Measurements from ENCODE around the gene TLCD3A.

TLCD3A gene

DNA sequence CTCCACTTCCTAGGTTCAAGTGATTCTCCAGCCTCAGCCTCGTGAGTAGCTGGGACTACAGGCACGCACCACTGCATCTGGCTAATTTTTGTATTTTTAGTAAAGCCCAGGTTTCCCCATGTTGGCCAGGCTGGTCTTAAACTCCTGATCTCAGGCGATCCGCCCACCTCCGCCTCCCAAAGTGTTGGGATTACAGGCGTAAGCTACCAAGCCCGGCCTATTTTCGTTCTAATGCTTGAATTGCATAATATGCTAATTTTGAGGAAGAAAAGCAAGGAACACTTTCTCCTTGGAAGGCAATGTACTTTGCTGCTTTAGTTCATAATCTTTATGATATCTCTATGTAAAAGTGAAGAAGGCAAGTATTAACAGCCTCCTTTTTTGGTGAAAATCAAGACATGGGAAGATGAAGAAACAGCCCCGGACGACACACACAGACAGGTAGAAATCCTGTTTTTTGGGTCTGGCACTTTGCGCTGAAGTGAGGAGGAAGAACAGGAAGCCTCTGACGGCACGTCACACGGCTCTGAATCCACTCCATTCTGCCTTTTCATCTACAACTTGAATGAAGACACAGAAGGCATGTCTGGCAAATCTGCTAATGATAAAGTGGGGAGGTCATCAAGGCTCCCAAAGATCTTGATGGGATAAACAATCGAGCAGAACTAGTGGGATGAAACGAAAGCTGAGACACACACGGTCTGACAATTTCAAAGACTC lies 42.7 kb upstream of the TLCD3A start:
- no peak for TF ChIP-seq CTCF (IDR thresholded peaks at IDR 0.05; ENCODE audit: low read depth, low read length)
- Histone ChIP-seq H3K36me3 (no peaks in the 10 kb centered on the region), H3K9me3 (no peaks in the 10 kb centered on the region), H3K4me3 (ENCODE audit: low read depth, low read length) (no peak overlapping the region), H3K27me3 (no peaks in the 10 kb centered on the region), H3K4me1 (no peaks in the 10 kb centered on the region)
- DNase-seq: no peak

DNA sequence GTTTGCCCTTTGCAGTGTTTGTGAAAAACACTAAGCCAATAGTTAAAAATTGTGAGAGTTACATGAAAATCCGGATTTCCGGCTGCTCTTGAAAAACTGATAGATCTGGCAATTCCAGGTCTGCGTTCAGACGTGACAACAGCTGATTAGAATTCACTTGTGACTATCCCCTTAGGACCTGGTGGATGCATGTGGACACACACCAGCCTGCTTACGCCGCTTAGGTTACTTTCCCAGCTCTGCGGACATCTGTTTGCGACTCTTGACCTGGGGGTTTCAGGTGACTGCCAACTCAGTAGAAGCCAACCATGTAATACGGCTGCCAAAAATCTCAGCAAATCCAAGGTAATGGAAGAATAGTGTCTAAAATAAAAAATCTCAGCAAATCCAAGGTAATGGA lies 42.0 kb upstream of the TLCD3A start:
- TF ChIP-seq CTCF (IDR thresholded peaks at IDR 0.05; ENCODE audit: low read depth, low read length): no peak
- DNase-seq: no peak
- Histone ChIP-seq H3K9me3 (no peaks in the 10 kb centered on the region), H3K4me3 (ENCODE audit: low read depth, low read length) (no peak overlapping the region), H3K27me3 (no peaks in the 10 kb centered on the region), H3K36me3 (no peaks in the 10 kb centered on the region), H3K4me1 (no peaks in the 10 kb centered on the region)

- DNase-seq: no peak
- H3K4me1 ChIP-seq: no peaks in the 10 kb centered on the region
- no peak overlapping the region for H3K4me3 ChIP-seq (ENCODE audit: low read depth, low read length)
- no peaks in the 10 kb centered on the region for H3K27me3 ChIP-seq
- no peaks in the 10 kb centered on the region for H3K36me3 ChIP-seq
- no peaks in the 10 kb centered on the region for H3K9me3 ChIP-seq
- TF ChIP-seq CTCF (IDR thresholded peaks at IDR 0.05; ENCODE audit: low read depth, low read length): no peak
These were observed 41.0 kb upstream of the TLCD3A start for GRCh38 chr17:691423-691822.

DNA sequence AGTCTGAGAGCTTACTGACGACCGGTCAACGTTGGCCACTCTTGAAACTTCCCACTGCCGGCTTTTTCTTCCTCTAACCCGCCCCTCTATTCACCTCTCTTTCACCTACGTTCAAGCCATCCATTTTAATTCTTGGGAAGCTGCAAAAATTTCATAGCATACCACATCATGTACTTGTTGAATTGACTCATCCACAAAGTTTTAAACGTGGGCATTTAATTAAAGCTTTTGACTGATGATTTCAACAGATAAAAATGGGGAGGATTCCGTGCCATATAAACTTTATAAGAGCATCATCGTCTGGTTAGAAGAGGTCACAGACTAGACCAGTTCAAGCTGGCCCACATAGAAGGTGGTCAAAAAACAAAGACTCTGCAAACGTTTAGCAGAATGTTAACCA lies 40.3 kb upstream of the TLCD3A start:
- Histone ChIP-seq H3K27me3 (no peaks in the 10 kb centered on the region), H3K36me3 (0 out of 2 replicates have a peak, but pooled peaks cover 2% of the 10 kb centered on the region), H3K4me3 (ENCODE audit: low read depth, low read length) (no peak overlapping the region), H3K9me3 (no peaks in the 10 kb centered on the region), H3K4me1 (no peaks in the 10 kb centered on the region)
- TF ChIP-seq CTCF (IDR thresholded peaks at IDR 0.05; ENCODE audit: low read depth, low read length): no peak
- DNase-seq: no peak

DNA sequence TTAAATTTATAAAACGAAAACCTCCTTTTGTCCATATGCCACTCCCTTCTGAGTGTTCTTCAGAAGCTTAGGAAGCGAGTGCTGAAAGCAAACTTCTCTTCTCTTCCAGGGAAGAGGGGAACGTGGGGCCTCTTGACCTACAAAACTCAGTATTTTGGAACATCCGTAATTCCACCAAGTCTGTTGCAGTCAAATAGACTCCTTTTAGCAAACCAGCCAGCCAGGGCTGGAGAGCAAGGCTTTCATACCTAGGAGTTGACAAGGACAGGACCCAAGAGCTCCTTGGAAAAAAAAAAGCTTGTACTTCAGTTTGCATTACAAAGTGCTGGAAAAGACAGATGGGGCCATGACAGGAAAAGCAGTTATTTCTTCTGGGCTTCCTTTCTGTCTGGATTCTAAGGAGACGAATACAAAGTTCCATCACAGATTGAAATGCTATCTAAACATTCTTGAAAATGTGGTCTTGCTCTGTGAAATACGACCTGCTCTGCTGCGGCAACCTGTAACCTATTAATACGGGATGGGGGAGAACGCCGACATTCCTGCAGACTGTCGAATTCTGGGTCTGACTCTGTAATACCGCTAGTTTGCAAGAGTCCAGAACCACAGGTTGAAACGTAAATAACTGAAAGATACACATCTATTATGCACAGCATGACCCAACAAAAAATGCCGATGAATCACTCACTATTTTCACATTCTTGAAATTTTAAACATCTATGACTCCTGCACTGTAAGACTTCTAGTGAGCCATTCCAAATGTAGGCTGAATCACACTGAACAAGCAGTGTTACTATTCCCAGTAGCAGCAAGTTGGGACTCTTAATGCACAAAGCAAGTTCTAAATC lies 38.4 kb upstream of the TLCD3A start:
- Histone ChIP-seq H3K27me3 (no peaks in the 10 kb centered on the region), H3K36me3 (0 out of 2 replicates have a peak, but pooled peaks cover 2% of the 10 kb centered on the region), H3K9me3 (no peaks in the 10 kb centered on the region), H3K4me3 (ENCODE audit: low read depth, low read length) (no peak overlapping the region), H3K4me1 (no peaks in the 10 kb centered on the region)
- no peak for DNase-seq
- TF ChIP-seq CTCF (IDR thresholded peaks at IDR 0.05; ENCODE audit: low read depth, low read length): no peak

DNA sequence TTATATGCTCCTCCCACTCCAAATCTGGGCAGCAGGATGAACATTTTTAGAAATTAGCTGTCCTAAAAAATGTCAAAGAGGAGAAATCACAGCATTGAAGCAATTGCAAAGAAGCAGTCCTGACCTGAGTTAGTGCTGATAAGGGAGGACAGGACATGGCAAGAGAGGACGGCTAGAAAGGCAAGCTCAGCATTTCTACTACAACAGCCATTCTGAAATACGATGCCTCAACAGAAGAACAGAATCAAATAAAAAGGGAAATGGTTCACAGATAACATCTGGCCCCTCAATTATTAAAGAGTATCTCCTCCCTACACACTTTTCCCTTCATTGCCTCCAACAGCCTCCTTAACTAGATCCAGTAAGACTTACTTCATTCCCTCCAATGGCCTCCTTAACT lies 36.0 kb upstream of the TLCD3A start:
- no peak for DNase-seq
- Histone ChIP-seq H3K36me3 (0 out of 2 replicates have a peak, but pooled peaks cover 2% of the 10 kb centered on the region), H3K4me1 (no peaks in the 10 kb centered on the region), H3K4me3 (ENCODE audit: low read depth, low read length) (no peak overlapping the region), H3K27me3 (no peaks in the 10 kb centered on the region), H3K9me3 (no peaks in the 10 kb centered on the region)
- TF ChIP-seq CTCF (IDR thresholded peaks at IDR 0.05; ENCODE audit: low read depth, low read length): no peak

Data from BE2C (cell line).